Common myeloid progenitor, CD34-positive (primary cell): ENCODE results near the gene LAMP2.

Experiments
- CTCF ChIA-PET: fragments of 350-600 bp; sonication (Branson Sonifier 250); formaldehyde crosslinking; loops from one replicate; lab custom pipeline; 2021; ENCODE audit warnings: antibody characterized with exemption; lab: Charles Lee
- POLR2A ChIA-PET: fragments of 350-600 bp; sonication (Branson Sonifier 250); formaldehyde crosslinking; loops from one replicate; lab custom pipeline; 2021; ENCODE audit warnings: antibody characterized with exemption; lab: Charles Lee
- DNase-seq, 3 donors: peaks; one replicate each; pipeline versions ENCODE4 v3.0.0 to v3.0.0-alpha.2; 2013
- H3K27ac ChIP-seq, 2 experiments: 1 replicate in 1 of 2; 2 replicates in 1 of 2; pipeline ENCODE4 v1.7.0; 2013; ENCODE audit warnings: inconsistent platforms in 2 of 2, low read length in 2 of 2, mild to moderate bottlenecking in 2 of 2, low read depth in 1 of 2, moderate library complexity in 1 of 2; ENCODE audit not compliant: severe bottlenecking in 2 of 2, insufficient read depth in 1 of 2, poor library complexity in 1 of 2
- H3K27me3 ChIP-seq, 5 experiments: replicated peaks in 2 of 5; 1 replicate in 3 of 5; 2 replicates in 2 of 5; pipeline versions ENCODE4 v1.6.1 to v1.7.0; 2013; ENCODE audit warnings: low read length in 4 of 5, mild to moderate bottlenecking in 2 of 5, moderate library complexity in 2 of 5, inconsistent platforms in 1 of 5; ENCODE audit not compliant: insufficient read depth in 5 of 5, control insufficient read depth in 4 of 5
- H3K36me3 ChIP-seq, 4 experiments: 1 replicate in 2 of 4; 2 replicates in 2 of 4; pipeline versions ENCODE4 v1.6.1 to v1.7.0; 2013; ENCODE audit warnings: low read length in 3 of 4, control low read depth in 1 of 4, mild to moderate bottlenecking in 1 of 4; ENCODE audit not compliant: control insufficient read depth in 4 of 4, insufficient read depth in 4 of 4
- H3K4me1 ChIP-seq, 4 experiments: 1 replicate in 3 of 4; 2 replicates in 1 of 4; pipeline versions ENCODE4 v1.6.1 to v1.7.1; 2013; ENCODE audit warnings: low read length in 3 of 4, mild to moderate bottlenecking in 3 of 4, control low read depth in 1 of 4, inconsistent platforms in 1 of 4, moderate library complexity in 1 of 4; ENCODE audit not compliant: control insufficient read depth in 4 of 4, insufficient read depth in 4 of 4; ENCODE audit errors: control extremely low read depth in 1 of 4
- H3K4me3 ChIP-seq, 7 experiments: 1 replicate in 4 of 7; 2 replicates in 3 of 7; pipeline versions ENCODE4 v1.5.1 to v1.7.0; 2013; ENCODE audit warnings: mild to moderate bottlenecking in 7 of 7, low read length in 6 of 7, moderate library complexity in 6 of 7, inconsistent platforms in 2 of 7, low read depth in 2 of 7, control low read depth in 1 of 7; ENCODE audit not compliant: insufficient read depth in 4 of 7, control insufficient read depth in 1 of 7; ENCODE audit errors: extremely low read depth in 1 of 7
- H3K9me3 ChIP-seq, 5 experiments: 1 replicate in 4 of 5; 2 replicates in 1 of 5; pipeline versions ENCODE4 v1.6.1 to v1.7.1; 2013; ENCODE audit warnings: low read length in 4 of 5, mild to moderate bottlenecking in 2 of 5, inconsistent platforms in 1 of 5, low read depth in 1 of 5, moderate library complexity in 1 of 5; ENCODE audit not compliant: control insufficient read depth in 4 of 5, insufficient read depth in 2 of 5; ENCODE audit errors: control extremely low read depth in 1 of 5
- whole genome bisulfite sequencing: methylation state at CpG from one replicate; pipeline ENCODE4 v1.1.5; 2013; ENCODE audit not compliant: insufficient coverage; 5-methylcytosine and 5-hydroxymethylcytosine counted together

Gene LAMP2

GRCh38 chrX:120419463-120419862, 49.6 kb downstream of the LAMP2 start:
- no peak overlapping the region for H3K4me3 ChIP-seq
- POLR2A ChIA-PET, result no interaction called here
- CTCF ChIA-PET, result interaction anchor here (1.1 to 1.7 kb wide), 2 partner anchors 13 to 33 kb away, joined by 3 to 4 read pairs; no protein-coding TSS in a partner anchor

GRCh38 chrX:120408168-120408567, 60.9 kb downstream of the LAMP2 start:
- ChIA-PET CTCF (no interaction called here), POLR2A (no interaction called here)
- Histone ChIP-seq H3K36me3 (no peaks in the 10 kb centered on the region), H3K9me3 (peaks cover 0 to 4% (median 0%) of the 10 kb centered on the region in 5 experiments), H3K4me3 (no peak overlapping the region), H3K27ac (no peak overlapping the region), H3K4me1 (no peaks in the 10 kb centered on the region), H3K27me3 (peaks cover 0 to 6% (median 0%) of the 10 kb centered on the region in 5 experiments)
- WGBS, result 83% methylated on average over 1 of the region's 1 CpG
- no peak for DNase-seq

More at GRCh38 chrX:120419463-120419862, 49.6 kb downstream of the LAMP2 start:
- Histone ChIP-seq H3K4me1 (peaks cover 4 to 23% (median 10%) of the 10 kb centered on the region in 4 experiments), H3K9me3 (no peaks in the 10 kb centered on the region), H3K27me3 (peaks cover 0 to 5% (median 0%) of the 10 kb centered on the region in 5 experiments), H3K36me3 (no peaks in the 10 kb centered on the region), H3K27ac (no peak overlapping the region)
- DNase-seq, result peak; percentile 52 to 89 (median 85)
- WGBS, result 27% methylated on average over 2 of the region's 2 CpGs

- CTCF ChIA-PET, result interaction anchor here (1.0 kb wide), 1 partner anchor 26 kb away, joined by 4 read pairs; no protein-coding TSS in a partner anchor
These were observed 62.5 kb downstream of the LAMP2 start for GRCh38 chrX:120406638-120407037.

GRCh38 chrX:120402369-120402768, 66.7 kb downstream of the LAMP2 start:
- no peak overlapping the region for H3K4me3 ChIP-seq
- H3K36me3 ChIP-seq, result no peaks in the 10 kb centered on the region
- peaks cover 0 to 4% (median 0%) of the 10 kb centered on the region in 5 experiments for H3K9me3 ChIP-seq
- WGBS, result 93% methylated on average over 2 of the region's 2 CpGs
- H3K27me3 ChIP-seq, result peaks cover 0 to 4% (median 0%) of the 10 kb centered on the region in 5 experiments
- POLR2A ChIA-PET, result no interaction called here
- H3K27ac ChIP-seq, result no peak overlapping the region
- no peak for DNase-seq
- CTCF ChIA-PET, result interaction anchor here (1.1 kb wide), 1 partner anchor 22 kb away, joined by 3 read pairs; no protein-coding TSS in a partner anchor
- H3K4me1 ChIP-seq, result no peaks in the 10 kb centered on the region

More at GRCh38 chrX:120406638-120407037, 62.5 kb downstream of the LAMP2 start:
- DNase-seq, result no peak
- no peak overlapping the region for H3K4me3 ChIP-seq
- H3K36me3 ChIP-seq, result no peaks in the 10 kb centered on the region
- no peak overlapping the region for H3K27ac ChIP-seq
- H3K4me1 ChIP-seq, result no peaks in the 10 kb centered on the region
- peaks cover 0 to 6% (median 0%) of the 10 kb centered on the region in 5 experiments for H3K27me3 ChIP-seq
- WGBS, result 91% methylated on average over 3 of the region's 5 CpGs
- peaks cover 0 to 4% (median 0%) of the 10 kb centered on the region in 5 experiments for H3K9me3 ChIP-seq
- POLR2A ChIA-PET, result no interaction called here

- no peaks in the 10 kb centered on the region for H3K4me1 ChIP-seq
- H3K27ac ChIP-seq, result no peak overlapping the region
- no peaks in the 10 kb centered on the region for H3K36me3 ChIP-seq
- ChIA-PET POLR2A (no interaction called here), CTCF (no interaction called here)
- H3K4me3 ChIP-seq, result no peak overlapping the region
- peaks cover 0 to 4% (median 0%) of the 10 kb centered on the region in 5 experiments for H3K9me3 ChIP-seq
- H3K27me3 ChIP-seq, result peaks cover 0 to 4% (median 0%) of the 10 kb centered on the region in 5 experiments
- DNase-seq, result no peak
These were observed 67.8 kb downstream of the LAMP2 start for GRCh38 chrX:120401301-120401700.

- POLR2A ChIA-PET, result no interaction called here
- DNase-seq, result peak; percentile 51 to 77 (median 75)
- no peaks in the 10 kb centered on the region for H3K9me3 ChIP-seq
- CTCF ChIA-PET, result interaction anchor here (0.6 to 4.6 kb wide), 11 partner anchors 10 to 96 kb away, joined by 3 to 39 read pairs (median 4); no protein-coding TSS in a partner anchor
- no peak overlapping the region for H3K4me3 ChIP-seq
- 37% methylated on average over 2 of the region's 3 CpGs for WGBS
- H3K4me1 ChIP-seq, result no peaks in the 10 kb centered on the region
- H3K36me3 ChIP-seq, result no peaks in the 10 kb centered on the region
- no peak overlapping the region for H3K27ac ChIP-seq
- H3K27me3 ChIP-seq, result peaks cover 0 to 11% (median 0%) of the 10 kb centered on the region in 5 experiments
These were observed 88.4 kb downstream of the LAMP2 start for GRCh38 chrX:120380699-120381098.

GRCh38 chrX:120379937-120380681, 89.0 kb downstream of the LAMP2 start:
- H3K27ac ChIP-seq, result no peak overlapping the region
- CTCF ChIA-PET, result interaction anchor here (1.1 to 4.6 kb wide), 4 partner anchors 9 to 71 kb away, joined by 3 to 39 read pairs (median 4); no protein-coding TSS in a partner anchor
- H3K27me3 ChIP-seq, result peaks cover 0 to 14% (median 0%) of the 10 kb centered on the region in 5 experiments
- no peaks in the 10 kb centered on the region for H3K36me3 ChIP-seq
- no peaks in the 10 kb centered on the region for H3K4me1 ChIP-seq
- no peak overlapping the region for H3K4me3 ChIP-seq
- 72% methylated on average over 3 of the region's 6 CpGs for WGBS
- no peak for DNase-seq
- no peaks in the 10 kb centered on the region for H3K9me3 ChIP-seq
- POLR2A ChIA-PET, result no interaction called here
